GM21390 (cell line): ENCODE results near the gene LNX1.
"Not testable (repeated sequence)": the region's sequence is repeated elsewhere in the genome, so short reads cannot be mapped to it uniquely, and the experiment has no call there.

Experiments
- ATAC-seq: cut with Tn5 transposase; IDR thresholded peaks from one replicate; pipeline ENCODE4 v1.9.1; 2021; ENCODE audit not compliant: unreplicated experiment

Gene LNX1

GRCh38 chr4:53409479-53409878 is 181.8 kb downstream of the LNX1 start:
- not testable (repeated sequence) for ATAC-seq
